Mucosa of descending colon (tissue), 3 donors: ENCODE results near the gene HVCN1. TPM values are rescaled to one million over a fixed set of nuclear protein-coding genes. Genes with fewer than 3 reads are reported as not detected.

Source experiments
- ATAC-seq: fragments of 200-7000 bp; cut with Tn5 transposase; one replicate; pipeline ENCODE4 v1.9.1; 2020; ENCODE audit warnings: mild to moderate bottlenecking, moderate library complexity
- DNase-seq, 3 donors: peaks; one replicate each; pipeline ENCODE4 v3.0.0-alpha.2; 2020
- H3K36me3 ChIP-seq: fragments of 200-600 bp; one replicate; pipeline ENCODE4 v1.8.0; 2021; ENCODE audit warnings: low read depth, mild to moderate bottlenecking
- H3K4me1 ChIP-seq: fragments of 200-600 bp; one replicate; pipeline ENCODE4 v1.8.0; 2021; ENCODE audit warnings: low read depth, mild to moderate bottlenecking
- H3K4me3 ChIP-seq: fragments of 200-600 bp; one replicate; pipeline ENCODE4 v1.8.0; 2021; ENCODE audit warnings: mild to moderate bottlenecking
- H3K9me3 ChIP-seq: fragments of 200-600 bp; one replicate; pipeline ENCODE4 v1.8.0; 2021; ENCODE audit warnings: mild to moderate bottlenecking
- CTCF ChIP-seq: fragments of 200-600 bp; IDR thresholded peaks from one replicate; pipeline ENCODE4 v1.8.0; 2022; ENCODE audit warnings: antibody characterized with exemption, mild to moderate bottlenecking
- intact Hi-C, 2 donors: fragments of 100-400 bp; cut with DNase I in 1 of 2; cut with micrococcal nuclease in 1 of 2; formaldehyde crosslinking; loops; one replicate each; pipeline versions ENCODE4 v1.11.0 to v1.11.1; 2022; cut with DNase I, micrococcal nuclease
- total RNA-seq, 3 donors: library from RNA; stranded (reverse); fragmentation: NEBNext Ultra II Directional in 2 of 3; extraction: Animal tissue kit (Norgen Biotek cat#: 25700) in 2 of 3; gene quantifications; one replicate each; pipeline versions ENCODE4 v1.2.1 to v1.2.4, GENCODE V29; 2021 to 2023
- donor health status: DM: no; HTN: no; CAD: no; lungs with moderate emphysema.
- donor health status: DM: no; HTN: no; CAD: no.
- donor health status: DM: no; HTN: yes; CAD: no.

Gene HVCN1
- total RNA-seq, 3 donors from 2014 or later = 1.6 to 5.6 (median 3.5) TPM

DNA sequence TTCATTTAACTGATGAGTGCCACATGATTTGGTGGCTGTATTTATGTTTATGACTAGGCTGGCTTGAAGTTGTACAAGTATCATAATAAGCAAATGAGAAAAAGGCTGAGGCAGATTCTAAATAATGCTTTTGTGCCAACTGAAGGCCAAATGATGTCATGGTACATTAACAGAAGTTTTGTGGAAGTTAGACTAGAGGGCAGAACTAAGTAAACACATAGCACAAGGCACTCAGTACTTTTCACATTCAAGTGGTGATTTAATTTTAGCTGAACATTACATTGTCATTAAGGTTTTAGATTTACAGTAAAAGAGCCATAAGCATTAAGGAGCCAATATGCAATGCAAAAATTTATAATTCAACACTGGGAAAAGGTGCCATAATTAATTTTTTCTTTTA, 32.7 kb upstream of the HVCN1 start:
- no peak for DNase-seq
- intact Hi-C loops = no loop called here
- no peaks in the 10 kb centered on the region for H3K9me3 ChIP-seq
- no peak for ATAC-seq
- no peak overlapping the region for H3K4me3 ChIP-seq
- TF ChIP-seq CTCF = no peak
- H3K36me3 ChIP-seq = peaks cover 15% of the 10 kb centered on the region
- no peaks in the 10 kb centered on the region for H3K4me1 ChIP-seq

DNA sequence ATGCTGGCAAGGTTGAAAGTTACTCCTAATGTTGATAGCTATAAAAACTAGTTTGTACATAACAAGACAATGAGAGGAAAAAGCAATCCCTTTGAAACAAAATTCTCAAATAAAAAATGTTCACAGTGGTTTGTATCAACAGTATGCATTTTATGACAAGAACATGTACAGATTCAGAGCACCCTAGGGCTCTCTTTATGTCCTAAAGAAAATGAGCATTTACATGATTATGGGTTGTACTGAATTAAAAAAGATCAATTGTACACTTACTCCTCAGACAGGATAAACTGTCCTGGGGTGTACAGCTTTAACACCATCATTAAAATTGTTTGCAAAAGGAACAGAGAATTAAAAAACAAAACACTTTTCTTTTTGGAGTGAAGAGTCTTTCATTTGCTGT, 31.6 kb upstream of the HVCN1 start:
- intact Hi-C loops = no loop called here
- DNase-seq (no peak), ATAC-seq (no peak)
- Histone ChIP-seq H3K36me3 (peaks cover 15% of the 10 kb centered on the region), H3K4me1 (no peaks in the 10 kb centered on the region), H3K9me3 (no peaks in the 10 kb centered on the region), H3K4me3 (no peak overlapping the region)
- TF ChIP-seq CTCF = no peak

DNA sequence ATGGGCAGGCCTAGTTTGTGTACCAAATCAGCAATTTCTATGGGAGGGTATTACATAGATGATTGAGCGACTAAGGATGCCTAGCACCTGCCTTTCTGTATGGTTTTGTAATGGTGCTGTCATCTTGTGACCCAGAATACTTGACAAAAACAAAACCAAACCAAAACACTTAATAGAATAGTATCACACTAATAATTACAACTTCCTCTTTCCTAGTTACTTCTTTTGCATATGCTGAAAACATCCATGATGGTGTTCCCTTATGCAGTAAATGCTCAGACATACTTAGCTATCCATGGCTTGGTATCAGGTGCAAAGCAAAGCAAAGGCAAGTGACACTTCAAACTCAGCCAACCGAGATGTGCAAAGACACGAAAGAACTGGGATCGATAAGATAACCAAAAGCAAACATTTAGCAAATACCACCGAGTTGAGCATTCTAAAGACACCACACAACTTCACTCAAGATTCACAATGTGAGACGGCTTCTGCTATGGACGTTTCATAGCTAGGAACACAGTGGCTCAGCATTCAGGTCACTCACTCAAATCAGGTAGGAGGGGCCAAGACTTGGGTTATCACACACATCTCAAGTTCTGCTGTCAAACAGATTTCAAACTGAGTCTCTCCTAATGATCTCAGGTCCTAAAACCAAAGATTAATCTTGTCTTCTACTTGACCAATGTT, 29.4 kb upstream of the HVCN1 start:
- DNase-seq (no peak), ATAC-seq (no peak)
- no peak for TF ChIP-seq CTCF
- H3K9me3 ChIP-seq = no peaks in the 10 kb centered on the region
- H3K4me1 ChIP-seq = no peaks in the 10 kb centered on the region
- intact Hi-C loops = loop anchor here in 1 of 2 donors (10.0 kb wide), 1 partner anchor 106 kb away; no protein-coding TSS in a partner anchor
- no peak overlapping the region for H3K4me3 ChIP-seq
- H3K36me3 ChIP-seq = peaks cover 11% of the 10 kb centered on the region

GRCh38 chr12:110717037-110717436, 28.1 kb upstream of the HVCN1 start:
- Histone ChIP-seq H3K36me3 (peaks cover 11% of the 10 kb centered on the region), H3K9me3 (no peaks in the 10 kb centered on the region), H3K4me3 (no peak overlapping the region), H3K4me1 (no peaks in the 10 kb centered on the region)
- ATAC-seq (no peak), DNase-seq (no peak)
- no peak for TF ChIP-seq CTCF
- intact Hi-C loops = loop anchor here in 1 of 2 donors (10.0 kb wide), 1 partner anchor 108 kb away; no protein-coding TSS in a partner anchor

DNA sequence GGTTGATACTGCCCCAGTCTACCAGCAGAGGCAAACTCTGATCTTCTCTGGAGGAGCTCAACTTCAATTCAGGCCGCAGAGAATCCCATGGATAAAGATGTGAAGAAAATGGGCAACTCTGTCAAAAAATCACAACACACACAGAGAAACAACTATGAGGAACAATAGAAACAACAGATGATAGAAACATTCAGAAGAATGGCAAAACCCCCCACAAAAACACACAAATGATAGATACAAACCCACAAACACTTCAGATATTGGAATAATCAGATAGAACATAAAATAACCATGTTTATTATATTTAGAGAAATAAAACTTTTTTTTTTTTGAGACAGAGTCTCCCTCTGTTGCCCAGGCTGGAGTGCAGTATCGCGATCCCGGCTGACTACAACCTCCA, 20.0 kb upstream of the HVCN1 start:
- no peaks in the 10 kb centered on the region for H3K9me3 ChIP-seq
- intact Hi-C loops = no loop called here
- ATAC-seq (no peak), DNase-seq (no peak)
- TF ChIP-seq CTCF = no peak
- no peak overlapping the region for H3K4me3 ChIP-seq
- no peaks in the 10 kb centered on the region for H3K36me3 ChIP-seq
- peaks cover 3% of the 10 kb centered on the region for H3K4me1 ChIP-seq
